ENCODE results near the gene NRARP.

The NRARP gene

GRCh38 chr9:137255448-137256114 lies 46.5 kb downstream of the NRARP start:
- no peak for DNase-seq

- peak; percentile 85 for DNase-seq
These were observed 47.2 kb downstream of the NRARP start, which contains the start of gene NELFB for GRCh38 chr9:137254624-137255447. NELFB (plus strand) TSS chr9:137255327.

GRCh38 chr9:137253717-137254623 lies 48.1 kb downstream of the NRARP start:
- no peak for DNase-seq

- peak; percentile 42 for DNase-seq
These were observed 49.2 kb downstream of the NRARP start for GRCh38 chr9:137252555-137253506.

GRCh38 chr9:137251490-137252268 lies 50.4 kb downstream of the NRARP start:
- DNase-seq, result no peak

GRCh38 chr9:137251194-137251461 lies 50.9 kb downstream of the NRARP start, which contains the start of gene STPG3:
STPG3 (plus strand) TSS chr9:137251286; CDS start chr9:137251287, 1 bp downstream.
- DNase-seq, result no peak

GRCh38 chr9:137250329-137251193 lies 51.5 kb downstream of the NRARP start:
- DNase-seq, result peak; percentile 28
